HG03575 (cell line): ENCODE data around the gene UAP1.

ENCODE experiments used
- ATAC-seq: cut with Tn5 transposase; IDR thresholded peaks from one replicate; pipeline ENCODE4 v1.9.1; 2021; ENCODE audit not compliant: unreplicated experiment, insufficient number of reproducible peaks, low FRiP score; ENCODE audit errors: extremely low read depth

UAP1 gene

GRCh38 chr1:162633081-162633762 lies 71.7 kb downstream of the UAP1 start:
- no peak for ATAC-seq

- no peak for ATAC-seq
Measured at GRCh38 chr1:162635418-162635817, 73.9 kb downstream of the UAP1 start.

GRCh38 chr1:162639718-162640117 lies 78.2 kb downstream of the UAP1 start:
- ATAC-seq: no peak

- no peak for ATAC-seq
Measured at GRCh38 chr1:162641114-162641513, 79.6 kb downstream of the UAP1 start.

GRCh38 chr1:162644986-162645314 lies 83.4 kb downstream of the UAP1 start:
- ATAC-seq: no peak

GRCh38 chr1:162645666-162646065 lies 84.1 kb downstream of the UAP1 start:
- no peak for ATAC-seq

GRCh38 chr1:162649583-162649982 lies 88.1 kb downstream of the UAP1 start:
- ATAC-seq: no peak
